ENCODE data around the gene B3GAT1.

The B3GAT1 gene

GRCh38 chr11:134441281-134441680 is 29.2 kb upstream of the B3GAT1 start:
- no peak for DNase-seq

- DNase-seq = no peak
These were observed 28.8 kb upstream of the B3GAT1 start for GRCh38 chr11:134440851-134441250.

- no peak for DNase-seq
These were observed 26.8 kb upstream of the B3GAT1 start for GRCh38 chr11:134438542-134439537.

GRCh38 chr11:134437821-134438220 is 25.8 kb upstream of the B3GAT1 start:
- no peak for DNase-seq

GRCh38 chr11:134436781-134437180 is 24.7 kb upstream of the B3GAT1 start:
- DNase-seq = no peak

- no peak for DNase-seq
These were observed 21.8 kb upstream of the B3GAT1 start for GRCh38 chr11:134433806-134434205.

- DNase-seq = no peak
These were observed 21.2 kb upstream of the B3GAT1 start for GRCh38 chr11:134433251-134433650.

- no peak for DNase-seq
These were observed 20.7 kb upstream of the B3GAT1 start for GRCh38 chr11:134432776-134433175.

GRCh38 chr11:134429106-134429505 is 17.1 kb upstream of the B3GAT1 start:
- DNase-seq = no peak

- DNase-seq = no peak
These were observed 13.9 kb upstream of the B3GAT1 start for GRCh38 chr11:134425816-134426536.

- no peak for DNase-seq
These were observed 13.4 kb upstream of the B3GAT1 start for GRCh38 chr11:134425413-134425812.

GRCh38 chr11:134423106-134423505 is 11.1 kb upstream of the B3GAT1 start:
- no peak for DNase-seq

- no peak for DNase-seq
These were observed 6.1 kb upstream of the B3GAT1 start for GRCh38 chr11:134417871-134418840.

- no peak for DNase-seq
These were observed 4.7 kb upstream of the B3GAT1 start for GRCh38 chr11:134416726-134417125.

GRCh38 chr11:134414766-134415765 is 3.0 kb upstream of the B3GAT1 start:
- DNase-seq = no peak

- no peak for DNase-seq
These were observed 2.0 kb upstream of the B3GAT1 start for GRCh38 chr11:134413826-134414731.

GRCh38 chr11:134413043-134413825 is 1.2 kb upstream of the B3GAT1 start:
- DNase-seq = no peak

GRCh38 chr11:134410766-134411165 is 1.3 kb downstream of the B3GAT1 start:
- DNase-seq = no peak
